Ovary (tissue), 9 donors: ENCODE data around the gene ANO2. TPM values are rescaled to one million over a fixed set of nuclear protein-coding genes. Genes with fewer than 3 reads are reported as not detected.

Experiments used
- DNase-seq, 5 donors: peaks; one replicate each; pipeline ENCODE4 v3.0.0-alpha.2; 2019 to 2020
- H3K27ac ChIP-seq, 2 donors: fragments of 200-600 bp; one replicate each; pipeline versions ENCODE4 v1.5.1 to v1.8.0; 2019 to 2022
- H3K27me3 ChIP-seq: fragments of 200-600 bp; one replicate; pipeline ENCODE4 v1.8.0; 2022
- H3K36me3 ChIP-seq: fragments of 200-600 bp; sonication (generic); one replicate; pipeline ENCODE4 v1.5.1; 2019
- H3K4me1 ChIP-seq: one replicate; pipeline ENCODE4 v1.8.1; 2013; ENCODE audit warnings: mild to moderate bottlenecking, moderate library complexity; ENCODE audit not compliant: insufficient read depth
- H3K4me3 ChIP-seq: fragments of 200-600 bp; sonication (generic); one replicate; pipeline ENCODE4 v1.5.1; 2017
- H3K9me3 ChIP-seq, 2 donors: fragments of 200-600 bp in 1 of 2; sonication (generic) in 1 of 2; one replicate each; pipeline versions ENCODE4 v1.5.1 to v1.8.1; 2013 to 2019; ENCODE audit warnings: mild to moderate bottlenecking in 1 of 2, moderate library complexity in 1 of 2
- CTCF ChIP-seq, 3 donors: fragments of 450-650 bp in 2 of 3; fragments of 200-600 bp in 1 of 3; IDR thresholded peaks; one replicate each; pipeline versions ENCODE4 v1.5.1 to v1.8.0; 2016 to 2022; ENCODE audit warnings: antibody characterized with exemption in 3 of 3, mild to moderate bottlenecking in 1 of 3
- EP300 ChIP-seq: sonication (generic); formaldehyde crosslinking; IDR thresholded peaks from one replicate; pipeline ENCODE4 v1.6.1; 2017; ENCODE audit warnings: antibody characterized with exemption
- POLR2A ChIP-seq: fragments of 450-650 bp; IDR thresholded peaks from one replicate; pipeline ENCODE4 v1.6.1; 2017; ENCODE audit warnings: antibody characterized with exemption, mild to moderate bottlenecking, moderate library complexity
- WGBS, 3 donors: extraction: QIAGEN DNeasy Blood & Tissue Kit in 1 of 3; methylation state at CpG; one replicate each; pipeline versions ENCODE4 v1.1.5 to v1.1.7; 2013 to 2017; 5-methylcytosine and 5-hydroxymethylcytosine counted together
- intact Hi-C, 4 donors: fragments of 100-400 bp; cut with DNase I; formaldehyde crosslinking; loops; one replicate each; pipeline versions ENCODE4 v1.11.0 to v1.15.1; 2022 to 2023
- polyA plus RNA-seq, 2 donors: library from polyadenylated mRNA; stranded (reverse); fragments of 200-250 nt in 1 of 2; fragments of 350-450 nt in 1 of 2; fragmentation: Illumina TruSeq in 1 of 2; extraction: RNeasy Lipid Tissue Mini Kit (QIAGEN cat#74804) in 1 of 2; gene quantifications; one replicate each; pipeline ENCODE4 v1.2.3, GENCODE V29; 2013 to 2014
- total RNA-seq, 7 donors: library from RNA; depleted of rRNA in 2 of 7; stranded (reverse); fragments of >200 nt in 2 of 7; fragmentation: NEBNext Ultra II Directional in 3 of 7; extraction: Animal tissue kit (Norgen Biotek cat#: 25700) in 3 of 7; gene quantifications; one replicate each; pipeline versions ENCODE4 v1.1.0 to v1.2.4, GENCODE V29; 2016 to 2023
- donor health status: DM: no; HTN: no; CAD: no; lungs with moderate emphysema.
- donor health status: DM: no; HTN: no; CAD: no.
- donor health status: Bipolar disorder and iron deficiency.
- donor health status: DM: yes; HTN: yes; CAD: no.
- donor health status: DM: no; HTN: no; CAD: no.
- donor health status: DM: yes; HTN: yes; CAD: no.

Gene ANO2
- total and polyA plus RNA-seq, 9 donors = 3.0 to 6.7 (median 3.3) TPM

GRCh38 chr12:5571115-5571514, 373.9 kb downstream of the ANO2 start:
- H3K4me3 ChIP-seq = no peak overlapping the region
- H3K4me1 ChIP-seq = peaks cover 7% of the 10 kb centered on the region
- TF ChIP-seq EP300 = no peak
- no peak for TF ChIP-seq POLR2A
- TF ChIP-seq CTCF (IDR thresholded peaks at IDR 0.05) = no peak
- no peaks in the 10 kb centered on the region for H3K9me3 ChIP-seq
- intact Hi-C loops = no loop called here
- H3K27ac ChIP-seq = no peak overlapping the region
- DNase-seq = no peak
- H3K36me3 ChIP-seq = no peaks in the 10 kb centered on the region
- 47 to 55% (median 50%) methylated on average over 13 of the region's 13 CpGs for WGBS, 3 donors
- H3K27me3 ChIP-seq = no peaks in the 10 kb centered on the region

- 72 to 74% (median 73%) methylated on average over 1 of the region's 1 CpG for WGBS, 3 donors
- TF ChIP-seq POLR2A (no peak), CTCF (IDR thresholded peaks at IDR 0.05) (no peak), EP300 (no peak)
- Histone ChIP-seq H3K27ac (no peak overlapping the region), H3K36me3 (no peaks in the 10 kb centered on the region), H3K9me3 (no peaks in the 10 kb centered on the region), H3K4me3 (no peak overlapping the region), H3K4me1 (peaks cover 7% of the 10 kb centered on the region), H3K27me3 (no peaks in the 10 kb centered on the region)
- intact Hi-C loops = no loop called here
- no peak for DNase-seq
These were observed 374.6 kb downstream of the ANO2 start for GRCh38 chr12:5570416-5570815.

- Histone ChIP-seq H3K36me3 (no peaks in the 10 kb centered on the region), H3K4me1 (peaks cover 7% of the 10 kb centered on the region), H3K27ac (no peak overlapping the region), H3K4me3 (no peak overlapping the region), H3K9me3 (no peaks in the 10 kb centered on the region), H3K27me3 (no peaks in the 10 kb centered on the region)
- intact Hi-C loops = no loop called here
- 48 to 62% (median 50%) methylated on average over 17 of the region's 17 CpGs for WGBS, 3 donors
- no peak for DNase-seq
- no peak for TF ChIP-seq EP300
- TF ChIP-seq CTCF (IDR thresholded peaks at IDR 0.05) = no peak
- TF ChIP-seq POLR2A = no peak
These were observed 376.6 kb downstream of the ANO2 start for GRCh38 chr12:5568325-5568981.

- Histone ChIP-seq H3K27me3 (no peaks in the 10 kb centered on the region), H3K36me3 (no peaks in the 10 kb centered on the region), H3K27ac (no peak overlapping the region), H3K4me3 (no peak overlapping the region), H3K9me3 (no peaks in the 10 kb centered on the region), H3K4me1 (peaks cover 7% of the 10 kb centered on the region)
- peak in 4 of 5 donors; percentile 23 to 57 (median 54) for DNase-seq
- intact Hi-C loops = no loop called here
- 4 to 20% (median 8%) methylated on average over 14 of the region's 14 CpGs for WGBS, 3 donors
- no peak for TF ChIP-seq CTCF (IDR thresholded peaks at IDR 0.05)
- no peak for TF ChIP-seq POLR2A
- TF ChIP-seq EP300 = no peak
These were observed 377.9 kb downstream of the ANO2 start for GRCh38 chr12:5567016-5567725.
